ENCODE measurements around the gene MRPL37.

The MRPL37 gene

GRCh38 chr1:54239631-54240031 lies 39.7 kb downstream of the MRPL37 start:
- no peak for DNase-seq (ENCODE audit: low read depth in 1 of 2, low spot score in 1 of 2)

- DNase-seq (ENCODE audit: low read depth in 1 of 2, low spot score in 1 of 2) = no peak
Observed at GRCh38 chr1:54240741-54241335, 40.9 kb downstream of the MRPL37 start.

GRCh38 chr1:54241364-54241763 lies 41.4 kb downstream of the MRPL37 start:
- no peak for DNase-seq (ENCODE audit: low read depth in 1 of 2, low spot score in 1 of 2)

GRCh38 chr1:54243022-54243421 lies 43.1 kb downstream of the MRPL37 start:
- no peak for DNase-seq (ENCODE audit: low read depth in 1 of 2, low spot score in 1 of 2)

GRCh38 chr1:54244655-54245054 lies 44.7 kb downstream of the MRPL37 start:
- no peak for DNase-seq (ENCODE audit: low read depth in 1 of 2, low spot score in 1 of 2)

DNA sequence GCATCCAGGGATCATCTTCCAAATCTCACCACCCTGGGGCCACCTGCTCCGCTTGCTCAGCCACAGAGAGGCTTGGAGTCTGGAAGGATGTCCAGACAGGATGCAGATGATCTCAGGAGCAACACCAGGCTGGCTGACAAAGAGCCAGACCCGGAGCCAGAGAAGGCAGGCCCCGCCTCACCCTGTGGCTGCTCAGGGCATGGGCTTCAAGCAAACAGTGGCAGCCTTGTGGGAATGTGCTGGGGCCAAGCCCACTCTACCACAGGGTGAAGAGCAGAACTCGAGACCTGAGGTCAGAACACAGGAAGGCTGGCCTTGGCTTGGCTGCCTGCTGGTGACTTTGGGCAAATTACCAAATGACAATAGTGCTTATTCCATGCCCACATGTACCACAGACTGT lies 45.5 kb downstream of the MRPL37 start:
- no peak for DNase-seq (ENCODE audit: low read depth in 1 of 2, low spot score in 1 of 2)

DNA sequence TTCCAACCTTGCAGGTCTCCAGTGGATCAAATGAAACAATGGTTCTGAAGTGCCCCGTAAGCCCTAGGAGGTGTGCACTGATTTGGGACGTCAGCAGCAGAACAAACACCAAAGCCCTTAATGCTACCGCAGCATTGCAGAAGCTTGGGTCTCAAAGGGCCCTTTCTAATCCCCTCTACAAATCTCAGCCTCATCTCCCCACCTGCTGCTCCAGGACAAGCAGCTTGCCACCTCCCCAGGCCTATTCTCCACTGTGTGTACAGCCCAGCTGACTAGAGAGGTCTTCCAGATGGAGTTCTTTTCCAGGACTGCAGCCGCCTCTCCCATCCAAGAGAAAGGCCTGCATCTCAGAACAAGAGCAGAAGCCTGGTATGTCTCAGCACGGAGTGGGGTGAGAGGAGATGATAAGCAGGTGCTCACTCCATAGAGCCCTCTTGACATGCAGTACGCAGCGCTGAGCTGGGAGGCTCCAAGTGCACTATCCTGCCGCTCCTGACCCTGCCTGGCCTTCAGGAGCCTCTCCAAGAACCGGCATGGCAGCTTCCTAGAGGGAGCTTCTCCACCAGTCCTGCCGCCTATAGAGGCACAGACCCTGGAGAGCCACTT lies 46.3 kb downstream of the MRPL37 start:
- DNase-seq (ENCODE audit: low read depth in 1 of 2, low spot score in 1 of 2) = no peak

- DNase-seq (ENCODE audit: low read depth in 1 of 2, low spot score in 1 of 2) = no peak
Observed at GRCh38 chr1:54247863-54248515, 48.0 kb downstream of the MRPL37 start.

GRCh38 chr1:54248966-54249365 lies 49.0 kb downstream of the MRPL37 start:
- DNase-seq (ENCODE audit: low read depth in 1 of 2, low spot score in 1 of 2) = no peak

DNA sequence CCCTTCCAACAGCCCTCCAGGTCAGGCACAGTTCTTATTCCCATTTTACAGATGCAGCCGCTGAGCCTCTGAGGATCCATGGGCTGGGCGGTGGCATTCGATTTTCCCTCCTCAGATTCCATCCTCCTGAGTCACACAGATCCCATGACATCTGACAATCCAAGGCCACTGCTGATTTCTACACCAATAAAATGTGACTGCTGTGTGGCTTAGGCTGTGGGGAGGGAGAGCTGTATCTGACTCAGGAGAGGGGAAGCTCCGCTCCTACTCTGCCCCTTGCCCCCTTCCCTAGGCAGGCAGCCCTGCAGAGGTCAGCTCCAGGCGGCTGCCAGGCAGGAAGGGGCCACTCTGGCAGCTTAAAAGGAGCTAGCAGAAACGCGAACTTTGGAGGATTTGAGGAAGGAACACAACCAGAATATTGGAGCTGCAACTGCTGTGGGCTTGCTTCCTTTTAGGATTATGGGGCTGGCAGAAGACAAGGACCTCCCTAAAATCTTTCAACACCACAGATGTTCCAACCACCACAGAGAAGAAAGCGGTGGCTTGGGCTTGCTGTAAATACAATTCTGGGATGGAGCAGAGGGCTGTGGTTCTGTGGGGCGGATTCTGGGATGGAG lies 50.0 kb downstream of the MRPL37 start:
- no peak for DNase-seq (ENCODE audit: low read depth in 1 of 2, low spot score in 1 of 2)

DNA sequence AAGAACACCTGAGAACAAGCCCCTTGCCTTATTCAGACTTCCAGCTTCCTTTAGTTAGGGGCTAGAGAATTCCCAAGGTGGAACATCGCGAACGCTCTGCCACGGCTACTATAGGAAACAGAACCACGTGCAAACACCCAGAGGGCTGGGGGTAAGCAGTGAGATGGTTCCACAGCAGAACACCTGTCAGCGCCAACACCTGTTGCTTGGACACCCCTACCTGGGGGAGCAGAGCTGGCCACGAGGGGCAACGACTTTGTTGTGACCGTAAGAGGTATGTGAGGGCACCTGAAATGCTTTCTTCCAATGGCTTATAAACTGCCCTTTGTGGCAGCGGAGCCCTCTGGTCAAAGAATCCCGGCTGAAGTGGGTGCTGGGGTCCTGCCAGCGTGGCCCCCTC lies 50.7 kb downstream of the MRPL37 start:
- DNase-seq (ENCODE audit: low read depth in 1 of 2, low spot score in 1 of 2) = no peak

DNA sequence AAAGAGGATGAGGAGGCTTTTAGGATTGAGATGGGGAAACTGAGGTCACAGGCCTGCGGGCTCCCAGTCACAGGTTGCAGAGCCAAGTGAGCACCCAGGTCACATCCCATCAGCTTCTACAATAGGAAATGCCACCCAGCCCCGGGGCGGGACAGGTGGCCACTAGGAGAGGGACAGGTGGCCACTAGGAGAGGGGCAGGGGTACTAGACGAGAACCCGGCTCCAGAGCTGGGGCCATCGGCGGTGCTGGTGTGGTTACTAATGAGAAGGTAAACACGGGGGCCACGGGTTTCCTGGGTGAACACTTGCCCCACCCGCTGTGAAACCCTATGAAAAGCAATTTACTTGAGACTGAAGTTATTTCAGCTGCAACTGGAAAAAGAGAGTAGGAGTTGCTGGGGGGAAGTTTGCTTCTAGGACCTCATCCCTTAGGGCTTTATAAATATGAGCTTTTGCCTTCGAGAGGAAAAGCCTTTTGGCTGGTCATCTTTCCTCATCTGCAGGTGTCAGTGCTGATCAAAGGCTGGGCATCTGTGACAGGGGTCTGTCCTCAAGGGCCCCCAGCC lies 52.5 kb downstream of the MRPL37 start:
- no peak for DNase-seq (ENCODE audit: low read depth in 1 of 2, low spot score in 1 of 2)

DNA sequence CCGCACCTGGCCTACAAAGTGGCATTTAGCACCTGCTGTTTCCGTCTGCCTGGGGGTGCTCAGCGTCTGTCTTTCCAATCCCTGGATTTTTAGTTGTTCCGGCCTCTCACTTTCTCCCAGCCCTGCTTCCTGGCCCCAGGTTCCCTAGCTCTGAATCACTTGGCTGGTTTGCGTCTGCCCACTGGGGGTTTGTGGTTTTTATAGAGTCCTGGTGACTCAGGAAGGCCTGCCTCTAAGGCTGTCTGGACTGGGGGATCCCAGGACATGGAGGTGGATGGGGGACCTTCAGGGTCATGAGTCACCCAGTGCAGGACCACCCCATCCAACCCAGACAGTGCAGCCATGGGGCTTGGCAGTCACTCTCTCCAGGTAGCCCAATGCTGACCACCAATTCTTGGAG lies 53.5 kb downstream of the MRPL37 start:
- no peak for DNase-seq (ENCODE audit: low read depth in 1 of 2, low spot score in 1 of 2)

- DNase-seq (ENCODE audit: low read depth in 1 of 2, low spot score in 1 of 2) = no peak
Observed at GRCh38 chr1:54254055-54254454, 54.1 kb downstream of the MRPL37 start.

DNA sequence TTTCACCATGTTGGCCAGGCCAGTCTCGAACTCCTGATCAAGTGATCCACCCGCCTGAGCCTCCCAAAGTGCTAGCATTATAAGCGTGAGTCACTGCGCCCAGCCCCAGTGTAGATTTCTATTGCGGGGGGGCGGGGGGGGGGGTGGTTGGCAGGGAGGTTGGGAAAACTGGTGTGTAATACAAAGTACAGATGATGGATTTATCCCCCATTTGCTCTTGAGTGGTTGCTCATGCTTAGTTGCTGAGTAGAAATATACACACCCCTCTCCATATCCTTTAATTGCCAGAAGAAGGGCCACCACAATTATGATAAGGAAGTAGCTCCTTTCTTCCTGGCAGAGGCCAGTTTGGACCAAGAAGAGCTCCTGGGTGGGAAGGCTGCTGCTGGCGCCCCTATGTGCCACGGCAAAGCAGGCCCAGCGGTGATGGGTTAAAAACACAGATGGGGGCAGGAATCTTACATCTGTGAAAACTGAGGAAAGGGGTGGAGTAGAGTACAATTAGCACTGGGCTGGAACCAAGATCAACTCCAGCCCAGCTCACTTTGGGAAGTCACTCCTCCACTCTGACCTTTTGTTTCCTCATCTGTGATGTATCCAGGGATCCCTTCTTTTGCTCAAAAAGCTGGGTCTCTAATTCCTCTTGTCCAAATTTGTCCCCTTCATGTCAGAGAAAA lies 55.2 kb downstream of the MRPL37 start:
- no peak for DNase-seq (ENCODE audit: low read depth in 1 of 2, low spot score in 1 of 2)

DNA sequence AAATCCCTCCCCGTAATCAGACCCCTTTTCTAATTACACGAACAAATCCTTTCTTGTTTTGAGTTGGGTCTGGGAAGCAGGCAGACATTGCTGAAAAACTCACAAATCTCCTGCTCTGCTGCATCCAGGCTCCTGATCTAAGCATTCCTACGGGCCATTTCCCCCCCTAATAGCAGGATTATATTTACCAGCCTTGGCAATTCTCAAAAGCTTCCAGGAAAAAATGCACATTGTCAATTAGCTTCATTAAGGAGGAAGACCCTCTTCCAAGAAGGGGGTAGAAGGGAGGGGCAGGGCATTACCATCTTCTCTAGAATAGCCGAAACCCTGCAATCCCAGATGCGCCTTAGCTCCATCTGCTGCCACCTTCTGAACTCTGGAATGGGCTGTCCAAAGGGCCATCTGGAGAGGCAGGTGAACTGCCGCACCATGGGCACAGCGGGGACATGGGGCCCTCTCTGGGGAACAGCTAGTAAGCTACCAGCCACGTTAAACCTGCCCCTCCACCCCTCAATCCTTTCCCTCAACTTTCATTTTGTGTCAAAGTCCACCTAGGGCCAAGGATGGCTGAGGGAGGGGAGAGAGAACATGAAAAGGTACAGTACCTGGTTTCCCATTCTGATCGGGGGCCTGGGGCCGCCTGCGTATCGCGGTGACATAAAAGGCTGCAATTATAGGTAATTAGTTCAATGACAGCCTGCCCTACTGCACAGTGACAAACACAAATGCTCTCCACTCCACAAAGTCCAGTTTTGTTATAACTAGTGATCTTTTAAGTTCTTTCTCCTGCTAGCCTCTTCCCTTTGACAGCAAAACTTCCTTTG lies 56.8 kb downstream of the MRPL37 start:
- DNase-seq (ENCODE audit: low read depth in 1 of 2, low spot score in 1 of 2) = no peak

DNA sequence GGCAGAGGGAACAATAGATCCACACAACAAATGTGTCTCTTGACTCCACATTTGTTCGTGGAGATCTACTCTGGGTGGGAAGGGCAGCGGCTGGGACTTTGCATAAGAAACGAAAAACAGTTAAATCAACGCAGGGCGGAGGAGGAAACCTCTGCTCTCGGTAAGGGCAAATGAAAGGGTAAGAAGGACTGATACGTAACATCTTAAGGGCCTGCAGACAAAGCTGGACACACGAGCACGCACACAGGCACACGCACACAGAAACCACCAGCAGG lies 57.3 kb downstream of the MRPL37 start:
- DNase-seq (ENCODE audit: low read depth in 1 of 2, low spot score in 1 of 2) = no peak

DNA sequence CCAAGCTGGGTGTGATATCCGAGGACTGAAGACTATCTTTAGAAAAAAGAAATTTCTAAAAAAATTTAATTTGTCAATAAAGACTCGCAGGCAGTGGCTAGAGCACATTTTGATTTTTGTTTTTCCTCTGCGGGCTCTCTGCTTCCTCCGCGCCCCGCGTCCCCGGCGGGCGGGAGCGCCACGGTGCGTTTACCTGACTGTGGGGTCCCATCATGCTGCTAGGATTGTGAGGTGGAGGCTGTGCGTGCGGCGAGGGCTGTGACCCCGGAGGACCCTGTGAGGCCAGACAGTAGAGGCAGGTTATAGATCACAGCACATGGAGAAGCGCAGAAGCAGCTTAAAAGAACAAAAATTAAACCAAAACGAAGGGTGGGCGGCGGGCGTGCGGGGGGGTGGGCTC lies 57.9 kb downstream of the MRPL37 start:
- DNase-seq (ENCODE audit: low read depth in 1 of 2, low spot score in 1 of 2) = no peak

DNA sequence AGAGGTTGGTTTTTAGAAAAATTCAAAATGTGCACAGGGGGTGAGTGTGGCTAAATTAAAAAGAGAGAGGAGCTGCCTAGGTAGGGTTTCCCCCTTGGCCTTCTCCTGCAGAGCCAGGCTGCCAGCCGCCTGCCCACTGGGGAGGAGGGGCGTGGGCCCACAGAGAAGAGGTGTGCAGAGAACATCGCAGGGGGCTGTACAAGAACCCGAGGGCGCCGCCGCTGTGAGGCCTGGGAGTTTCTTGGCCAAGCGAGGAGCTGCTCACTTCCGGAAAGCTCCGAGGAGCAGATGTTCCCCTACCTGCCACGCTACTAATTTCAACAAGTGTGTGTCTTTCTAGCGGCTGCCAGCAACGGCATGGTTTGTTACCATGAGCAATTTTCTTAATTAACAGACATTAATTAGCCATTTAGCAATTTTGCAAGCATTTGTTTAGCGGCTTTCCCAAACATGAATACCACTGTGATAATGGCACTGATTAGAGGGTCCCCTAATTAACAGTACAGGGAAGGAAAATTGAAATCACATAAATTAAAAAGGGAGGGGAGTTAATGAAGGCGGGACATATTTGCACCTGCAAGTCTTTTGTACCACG lies 59.7 kb downstream of the MRPL37 start:
- DNase-seq (ENCODE audit: low read depth in 1 of 2, low spot score in 1 of 2) = no peak

DNA sequence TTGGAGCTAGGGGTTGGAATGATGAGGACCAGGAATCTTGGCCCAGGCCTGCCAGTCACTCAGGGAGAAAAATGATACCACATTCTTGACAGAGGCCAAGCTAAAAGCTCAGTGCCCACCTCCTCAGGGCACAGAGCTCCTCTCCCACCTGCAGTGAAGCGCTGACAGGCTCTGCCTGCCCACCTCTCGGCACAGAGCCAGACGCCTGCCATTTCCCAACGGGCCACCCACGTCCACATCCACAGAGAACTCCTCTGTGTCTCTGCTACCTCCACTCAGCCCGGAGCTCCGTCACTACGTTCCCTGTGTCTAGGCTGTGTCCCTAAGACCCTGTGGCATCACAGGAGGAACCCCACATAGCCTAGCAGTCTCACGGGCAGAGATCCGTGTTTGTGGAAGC lies 60.8 kb downstream of the MRPL37 start:
- DNase-seq (ENCODE audit: low read depth in 1 of 2, low spot score in 1 of 2) = no peak

DNA sequence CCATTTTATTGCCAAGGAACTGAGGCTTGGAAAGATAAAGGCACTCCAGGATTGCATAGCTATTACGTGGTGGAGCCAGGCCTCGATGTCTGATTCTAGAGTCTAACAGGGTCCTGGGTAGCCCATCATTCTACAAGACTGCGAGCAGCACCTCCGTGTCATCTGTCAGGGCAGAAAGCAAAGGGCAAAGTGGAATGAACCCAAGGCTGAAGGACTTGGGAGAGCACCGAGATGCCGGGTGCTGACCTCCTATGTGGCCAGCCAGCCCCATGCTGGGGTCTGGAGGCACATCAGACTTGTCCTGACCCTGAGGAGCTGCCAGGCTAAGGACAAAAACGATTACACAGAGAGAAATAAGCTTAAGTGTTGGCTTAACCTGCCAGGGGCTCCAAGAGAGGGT lies 62.3 kb downstream of the MRPL37 start:
- no peak for DNase-seq (ENCODE audit: low read depth in 1 of 2, low spot score in 1 of 2)
